NCI-H510A (cell line): Measurements from ENCODE around the gene COL15A1.

ENCODE experiments used
- DNase-seq: peaks from one replicate; lab custom pipeline; 2025; lab: John Stamatoyannopoulos, UW

Gene COL15A1

GRCh38 chr9:98916660-98917059 is 27.0 kb upstream of the COL15A1 start:
- DNase-seq: no peak

- no peak for DNase-seq
Observed at GRCh38 chr9:98917746-98918487, 25.8 kb upstream of the COL15A1 start.

- DNase-seq: no peak
Observed at GRCh38 chr9:98921732-98922131, 22.0 kb upstream of the COL15A1 start.

GRCh38 chr9:98922721-98923435 is 20.8 kb upstream of the COL15A1 start:
- no peak for DNase-seq

- no peak for DNase-seq
Observed at GRCh38 chr9:98923451-98924123, 20.1 kb upstream of the COL15A1 start.

GRCh38 chr9:98924946-98925820 is 18.5 kb upstream of the COL15A1 start:
- DNase-seq: no peak

GRCh38 chr9:98925956-98926355 is 17.8 kb upstream of the COL15A1 start:
- no peak for DNase-seq

- DNase-seq: no peak
Observed at GRCh38 chr9:98927724-98928123, 16.0 kb upstream of the COL15A1 start.

GRCh38 chr9:98929071-98929470 is 14.6 kb upstream of the COL15A1 start:
- no peak for DNase-seq

GRCh38 chr9:98929895-98930341 is 13.8 kb upstream of the COL15A1 start:
- no peak for DNase-seq

- no peak for DNase-seq
Observed at GRCh38 chr9:98930792-98931191, 12.9 kb upstream of the COL15A1 start.

- DNase-seq: no peak
Observed at GRCh38 chr9:98931600-98932389, 11.9 kb upstream of the COL15A1 start.

GRCh38 chr9:98933185-98933584 is 10.5 kb upstream of the COL15A1 start:
- DNase-seq: no peak

GRCh38 chr9:98933890-98934289 is 9.8 kb upstream of the COL15A1 start:
- DNase-seq: no peak

GRCh38 chr9:98935071-98935505 is 8.6 kb upstream of the COL15A1 start:
- no peak for DNase-seq

- DNase-seq: no peak
Observed at GRCh38 chr9:98940276-98940675, 3.4 kb upstream of the COL15A1 start.

GRCh38 chr9:98941946-98942523 is 1.7 kb upstream of the COL15A1 start:
- DNase-seq: no peak

- no peak for DNase-seq
Observed at GRCh38 chr9:98942906-98943681, 613 bp upstream of the COL15A1 start.

GRCh38 chr9:98944057-98944733 is 488 bp downstream of the COL15A1 start:
- DNase-seq: no peak
